Fibroblast of lung (primary cell): Measurements from ENCODE around the gene ARRB2.

Source experiments
- CTCF ChIP-seq, 2 donors: IDR thresholded peaks in 1 of 2; conservative IDR thresholded peaks in 1 of 2; 1 replicate in 1 of 2; 2 replicates in 1 of 2; pipeline ENCODE4 v1.5.1; 2011 to 2012; ENCODE audit warnings: low read length in 2 of 2, control low read depth in 1 of 2, inconsistent platforms in 1 of 2, low read depth in 1 of 2, mild to moderate bottlenecking in 1 of 2
- EZH2 ChIP-seq: IDR thresholded peaks from 2 replicates; pipeline ENCODE4 v1.5.1; 2012; ENCODE audit warnings: low read length, control low read depth, mild to moderate bottlenecking; ENCODE audit errors: missing control alignments

GRCh38 chr17:4690745-4691144, 19.7 kb upstream of the ARRB2 start:
- no peak for TF ChIP-seq CTCF (conservative IDR thresholded peaks at IDR 0.05 in 1 of 2, IDR thresholded peaks at IDR 0.05 in 1 of 2; ENCODE audit: low read depth in 1 of 2, low read length in 2 of 2)
- TF ChIP-seq EZH2, result no peak
